HepG2 (cell line): ENCODE results near the gene WDR27. TPM values are rescaled to one million over a fixed set of nuclear protein-coding genes. Genes with fewer than 3 reads are reported as not detected.

Experiments used
- ATAC-seq: fragments of 200-7000 bp; cut with Tn5 transposase; 3 replicates; pipeline ENCODE4 v1.9.1; 2020; ENCODE audit warnings: mild to moderate bottlenecking, moderate library complexity
- BruUV-seq: library from RNA; stranded (reverse); fragments of 400-500 nt; replicated peaks from 2 replicates; lab custom pipeline; 2021; lab: Mats Ljungman, UMichigan
- CTCF ChIA-PET: fragments of 300-600 bp; formaldehyde crosslinking; extraction: SDS; loops from one replicate; lab custom pipeline; 2021; ENCODE audit warnings: low total read pairs, inconsistent platforms, low intra/inter-chr PET ratio; lab: Yijun Ruan, JAX
- POLR2A ChIA-PET: fragments of 350-600 bp; sonication (Branson Sonifier 250); formaldehyde crosslinking; loops from one replicate; lab custom pipeline; 2020; ENCODE audit warnings: antibody characterized with exemption, inconsistent platforms; lab: Yijun Ruan, JAX
- DNase-seq: peaks from one replicate; pipeline ENCODE4 v3.0.0-alpha.2; 2015; ENCODE audit warnings: low spot score
- FAIRE-seq: peaks from 3 replicates; lab custom pipeline; 2011; peaks lifted over from hg19 to GRCh38; lab: Jason Lieb, UNC
- H2AFZ ChIP-seq: one replicate; pipeline ENCODE4 v1.6.1; 2011; ENCODE audit warnings: low read length, inconsistent platforms
- H3K27ac ChIP-seq: fragments of 300-600 bp; 3 replicates; pipeline ENCODE4 v1.8.0; 2011; ENCODE audit warnings: mixed run types, mild to moderate bottlenecking, mixed read lengths, low read length, inconsistent platforms; ENCODE audit not compliant: insufficient read depth; ENCODE audit errors: extremely low read length
- H3K27me3 ChIP-seq, 2 experiments: fragments of 200-600 bp in 1 of 2; 2 replicates in 1 of 2; 3 replicates in 1 of 2; pipeline versions ENCODE4 v1.6.0 to v1.8.0; 2011; ENCODE audit warnings: low read length in 2 of 2, mild to moderate bottlenecking in 2 of 2, moderate library complexity in 2 of 2, inconsistent platforms in 1 of 2; ENCODE audit not compliant: insufficient read depth in 2 of 2, control insufficient read depth in 1 of 2
- H3K36me3 ChIP-seq, 2 experiments: fragments of 200-600 bp in 1 of 2; replicated peaks in 1 of 2; 2 replicates in 1 of 2; 3 replicates in 1 of 2; pipeline versions ENCODE4 v1.5.1 to v1.8.0; 2011; ENCODE audit warnings: low read length in 2 of 2, inconsistent platforms in 1 of 2; ENCODE audit not compliant: insufficient read depth in 2 of 2, control insufficient read depth in 1 of 2
- H3K4me1 ChIP-seq: 2 replicates; pipeline ENCODE4 v1.5.1; 2012; ENCODE audit warnings: low read length, inconsistent platforms; ENCODE audit not compliant: insufficient read depth
- H3K4me2 ChIP-seq: 2 replicates; pipeline ENCODE4 v1.6.0; 2011; ENCODE audit warnings: low read depth, low read length, inconsistent platforms
- H3K4me3 ChIP-seq, 3 experiments: fragments of 200-600 bp in 1 of 3; sonication (generic), shearing (Covaris generic) in 1 of 3; replicated peaks in 1 of 3; 2 replicates each; pipeline ENCODE4 v1.5.1; 2011 to 2016; ENCODE audit warnings: low read length in 3 of 3, inconsistent platforms in 2 of 3, low read depth in 2 of 3, mild to moderate bottlenecking in 2 of 3, control low read depth in 1 of 3, mixed read lengths in 1 of 3; ENCODE audit not compliant: insufficient read depth in 1 of 3
- H3K79me2 ChIP-seq: one replicate; pipeline ENCODE4 v1.6.1; 2011; ENCODE audit warnings: low read length, inconsistent platforms; ENCODE audit not compliant: insufficient read depth
- H3K9ac ChIP-seq: 2 replicates; pipeline ENCODE4 v1.6.0; 2011; ENCODE audit warnings: mild to moderate bottlenecking, low read depth, low read length, inconsistent platforms; ENCODE audit not compliant: insufficient read depth
- H3K9me3 ChIP-seq: 2 replicates; pipeline ENCODE4 v1.5.1; 2012; ENCODE audit warnings: mild to moderate bottlenecking, low read length
- H4K20me1 ChIP-seq: 2 replicates; pipeline ENCODE4 v1.6.0; 2011; ENCODE audit warnings: inconsistent platforms, mild to moderate bottlenecking, low read length, moderate library complexity; ENCODE audit not compliant: insufficient read depth
- AHR ChIP-seq: IDR thresholded peaks from 2 replicates; pipeline ENCODE4 v1.6.1; 2018; ENCODE audit warnings: missing genetic modification reagents, missing compliant biosample characterization
- JARID2 ChIP-seq: sonication (generic); formaldehyde crosslinking; IDR thresholded peaks from 2 replicates; pipeline ENCODE4 v1.8.1; 2023; ENCODE audit warnings: missing genetic modification reagents, inconsistent platforms; ENCODE audit not compliant: insufficient replicate concordance
- MBD4 ChIP-seq: IDR thresholded peaks from 2 replicates; pipeline ENCODE4 v1.6.1; 2012; ENCODE audit warnings: low read length, inconsistent platforms, borderline replicate concordance
- MTF2 ChIP-seq: sonication (generic); formaldehyde crosslinking; IDR thresholded peaks from 2 replicates; pipeline ENCODE4 v1.5.0; 2020; ENCODE audit warnings: missing genetic modification reagents, borderline replicate concordance
- SNAPC5 ChIP-seq: sonication (generic); formaldehyde crosslinking; IDR thresholded peaks from 2 replicates; pipeline ENCODE4 v1.8.1; 2023; ENCODE audit warnings: mild to moderate bottlenecking, missing genetic modification reagents, borderline replicate concordance
- ZBTB46 ChIP-seq: sonication (generic); formaldehyde crosslinking; IDR thresholded peaks from 2 replicates; pipeline ENCODE4 v1.4.0; 2020; ENCODE audit warnings: mild to moderate bottlenecking, missing genetic modification reagents, borderline replicate concordance
- ZNF644 ChIP-seq: IDR thresholded peaks from 2 replicates; pipeline ENCODE4 v1.6.1; 2016; ENCODE audit warnings: low read depth
- ZNF777 ChIP-seq: sonication (generic); formaldehyde crosslinking; IDR thresholded peaks from 2 replicates; pipeline ENCODE4 v1.4.0; 2020; ENCODE audit warnings: missing genetic modification reagents
- WGBS: methylation state at CpG from one replicate; pipeline ENCODE4 v1.1.6; 2017; ENCODE audit warnings: low lambda C conversion rate; 5-methylcytosine and 5-hydroxymethylcytosine counted together
- in situ Hi-C: cut with HindIII; loops from 2 replicates; pipeline ENCODE4 v1.10.0; 2017; ENCODE audit warnings: low pct_unique_long_range_greater_than_20kb; ENCODE audit not compliant: extremely low pct_ligation_motif_present
- intact Hi-C: fragments of 100-400 bp; cut with micrococcal nuclease; formaldehyde crosslinking; loops from one replicate; pipeline ENCODE4 v1.10.0; 2022; ENCODE audit not compliant: unreplicated experiment
- polyA plus RNA-seq, 8 experiments: library from polyadenylated mRNA; depleted of rRNA in 3 of 8; stranded (reverse) in 7 of 8; unstranded in 1 of 8; fragments of >200 nt; fragmentation: Illumina TruSeq in 4 of 8; extraction: Trizol in 4 of 8; gene quantifications; 2 replicates each; pipeline versions ENCODE4 v1.2.1 to v1.2.3, GENCODE V29; 2011 to 2016; ENCODE audit warnings: low read depth in 4 of 8, missing spikeins in 1 of 8, mixed read lengths in 1 of 8; ENCODE audit not compliant: insufficient read depth in 1 of 8
- total RNA-seq, 5 experiments: library from RNA; depleted of rRNA; stranded (reverse); fragments of >200 nt; fragmentation: Illumina TruSeq; extraction: Trizol; gene quantifications; 2 replicates each; pipeline ENCODE4 v1.2.3, GENCODE V29; 2016; ENCODE audit warnings: low read depth in 1 of 5

The WDR27 gene
- total and polyA plus RNA-seq, 2 of the 13 experiments (the other 11 are each of a cell fraction or from before 2014, with no cell fraction given), result 34.1 to 80.3 TPM

GRCh38 chr6:169626169-169626568 is 75.7 kb downstream of the WDR27 start:
- no TSS peak for BruUV-seq

More at GRCh38 chr6:169626169-169626568, 75.7 kb downstream of the WDR27 start:
- no peak for DNase-seq
- Histone ChIP-seq H3K27me3 (no peaks in the 10 kb centered on the region), H3K4me1 (peaks cover 2% of the 10 kb centered on the region; the same call in 1 of the 2 replicates)
- no peak for FAIRE-seq
- TF ChIP-seq SNAPC5 (CRISPR knock-in tag) (no peak), ZBTB46 (CRISPR knock-in tag) (no peak), AHR (CRISPR knock-in tag) (no peak), MBD4 (no peak), JARID2 (CRISPR knock-in tag) (no peak), ZNF777 (no peak), MTF2 (CRISPR knock-in tag) (no peak), ZNF644 (CRISPR knock-in tag) (no peak)
- TF ChIP-seq, all 625 proteins: peak for 0
- Histone ChIP-seq H3K9me3 (no peaks in the 10 kb centered on the region), H3K79me2 (no peaks in the 10 kb centered on the region), H4K20me1 (no peaks in the 10 kb centered on the region), H3K4me3 (no peak overlapping the region), H3K27ac (no peak overlapping the region), H2AFZ (no peak overlapping the region), H3K36me3 (peaks cover 21 to 29% of the 10 kb centered on the region in 2 experiments; a peak in 4 of 5 replicates), H3K9ac (no peak overlapping the region), H3K4me2 (no peak overlapping the region)
- POLR2A ChIA-PET, result no interaction called here
- in situ Hi-C loops, result no loop called here
- WGBS, result 98% methylated on average over 5 of the region's 8 CpGs
- CTCF ChIA-PET, result no interaction called here
- intact Hi-C loops, result no loop called here
- ATAC-seq, result peak; percentile 21; the same call in 2 of the 3 replicates
